SK-N-DZ (cell line): ENCODE results near the gene TREML4.
"Not testable (repeated sequence)": the region's sequence is repeated elsewhere in the genome, so short reads cannot be mapped to it uniquely, and the experiment has no call there.

Source experiments
- DNase-seq: peaks from one replicate; pipeline ENCODE4 v3.0.0-alpha.2; 2015; ENCODE audit warnings: low spot score

TREML4 gene

DNA sequence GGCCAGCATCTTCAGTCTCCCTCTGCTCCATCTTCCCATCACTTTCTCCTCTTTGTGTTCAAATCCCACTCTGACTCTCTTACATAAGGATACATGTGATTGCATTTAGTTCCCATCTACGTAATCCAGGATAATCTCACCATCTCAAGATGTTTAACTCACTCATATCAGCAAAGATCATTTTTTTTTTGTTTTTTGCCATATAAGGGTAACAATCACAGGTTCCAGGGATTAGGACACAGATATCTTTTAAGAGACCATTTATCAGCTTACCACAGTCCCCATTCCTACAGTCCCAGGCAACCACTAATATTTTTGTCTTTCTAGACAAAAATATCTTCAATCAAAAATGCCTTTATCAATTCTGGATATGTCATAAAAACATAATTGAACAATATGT is 24.0 kb upstream of the TREML4 start:
- DNase-seq = no peak

DNA sequence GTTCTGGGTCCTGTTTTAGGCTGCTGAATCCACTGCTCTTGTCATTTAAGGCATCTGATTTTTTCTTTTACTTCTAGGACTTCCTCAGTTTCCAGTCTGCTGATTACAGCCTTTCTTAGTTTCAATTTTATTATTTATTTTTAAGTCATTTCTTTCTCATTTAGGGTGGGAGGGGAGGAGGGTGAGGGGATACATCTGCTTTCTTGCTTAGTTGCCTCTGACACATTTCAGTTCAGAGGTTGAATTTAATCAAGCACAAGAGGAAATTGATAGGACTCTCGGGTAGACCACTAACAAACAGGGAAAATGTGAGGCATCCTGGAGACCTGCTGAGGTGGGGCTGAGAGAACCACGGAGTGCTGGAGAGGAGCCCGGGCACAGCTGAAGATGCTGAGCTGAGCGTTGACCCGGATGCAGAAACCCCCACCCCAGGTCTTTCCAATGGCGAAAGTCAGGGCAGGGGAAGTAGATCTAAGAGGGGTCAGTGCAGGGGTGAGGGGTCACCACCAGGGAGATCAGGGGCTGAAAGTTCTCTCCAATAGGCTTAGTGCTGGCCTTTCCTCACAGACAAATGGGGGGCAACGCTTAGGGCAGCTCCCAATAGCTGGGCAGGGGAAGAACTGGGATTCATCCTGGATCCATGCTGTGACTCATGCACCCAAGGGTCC is 19.6 kb upstream of the TREML4 start:
- no peak for DNase-seq

- no peak for DNase-seq
Observed at GRCh38 chr6:41209547-41210320, 18.4 kb upstream of the TREML4 start.

DNA sequence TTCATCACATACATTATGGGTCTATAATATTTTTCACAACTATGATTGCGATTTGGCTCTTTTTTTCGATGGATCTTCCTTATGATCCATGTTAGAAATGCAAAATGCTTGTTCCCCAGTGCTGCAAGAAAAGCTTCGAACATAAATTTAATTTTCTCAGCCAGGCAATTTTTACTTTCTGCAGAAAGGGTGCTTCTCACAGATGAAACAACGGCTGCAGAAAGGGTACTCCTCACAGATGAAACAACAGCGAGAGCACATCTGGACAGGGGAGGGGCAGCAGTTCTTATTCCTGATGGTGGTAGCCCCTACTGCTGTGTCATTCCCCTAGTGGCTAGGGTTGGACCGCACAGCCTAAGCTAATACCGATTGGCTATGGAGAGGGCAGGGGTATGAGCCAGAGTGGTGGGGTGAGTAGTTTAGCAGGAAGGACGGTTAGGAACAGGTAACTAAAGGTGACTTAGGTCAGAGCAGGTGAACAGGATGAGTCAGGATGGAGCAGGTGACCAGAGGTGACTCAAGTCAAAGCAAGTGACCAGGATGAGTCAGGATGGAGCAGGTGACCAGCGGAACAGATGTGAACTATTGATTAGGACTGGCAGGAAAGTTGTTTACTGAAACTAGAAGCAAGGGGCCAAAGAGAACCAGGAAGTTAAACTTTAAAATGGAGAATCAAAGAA is 13.4 kb upstream of the TREML4 start:
- DNase-seq = no peak

GRCh38 chr6:41215777-41216176 is 12.4 kb upstream of the TREML4 start:
- no peak for DNase-seq

DNA sequence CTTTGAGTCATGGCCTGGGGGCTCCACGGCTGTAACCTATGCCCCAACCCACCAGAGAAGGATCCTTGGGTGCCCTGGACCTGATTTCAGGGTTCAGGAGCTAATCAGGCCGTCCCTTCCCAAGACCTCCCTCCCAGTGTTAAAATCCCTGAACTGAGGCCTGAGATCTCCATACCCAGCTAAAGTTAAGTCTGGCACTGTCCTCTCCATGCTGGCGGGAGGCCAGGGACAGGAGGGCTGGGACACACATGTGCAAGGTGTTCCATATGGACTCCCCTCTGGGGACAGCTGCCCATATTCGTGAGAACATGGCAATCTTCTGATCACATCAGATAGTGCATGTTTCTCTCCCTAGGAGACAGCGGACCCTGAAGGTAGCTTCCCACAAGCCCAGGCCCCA is 11.5 kb upstream of the TREML4 start:
- no peak for DNase-seq

DNA sequence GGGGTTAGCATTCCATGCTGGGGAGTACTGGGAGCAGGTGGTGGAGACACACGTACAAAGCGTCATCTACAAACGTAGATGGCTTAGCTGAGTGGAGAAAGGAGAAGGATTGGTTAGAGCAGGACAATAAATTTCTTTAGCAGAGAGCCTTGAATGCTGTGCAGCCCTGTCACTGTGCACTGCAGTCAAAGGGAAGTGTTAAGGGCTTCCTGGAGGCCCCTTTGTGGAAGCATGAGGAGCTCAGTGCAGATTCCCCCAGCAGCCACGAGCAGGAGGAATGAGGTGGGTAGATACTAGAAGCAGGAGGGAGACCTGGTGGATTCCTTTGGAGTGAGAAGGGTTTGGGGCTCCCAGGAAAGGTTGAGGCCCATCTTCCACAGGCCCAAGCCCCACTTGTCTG is 6.1 kb upstream of the TREML4 start:
- DNase-seq = no peak

- no peak for DNase-seq
Observed at GRCh38 chr6:41222513-41222912, 5.6 kb upstream of the TREML4 start.

- DNase-seq = no peak
Observed at GRCh38 chr6:41224800-41225199, 3.3 kb upstream of the TREML4 start.

DNA sequence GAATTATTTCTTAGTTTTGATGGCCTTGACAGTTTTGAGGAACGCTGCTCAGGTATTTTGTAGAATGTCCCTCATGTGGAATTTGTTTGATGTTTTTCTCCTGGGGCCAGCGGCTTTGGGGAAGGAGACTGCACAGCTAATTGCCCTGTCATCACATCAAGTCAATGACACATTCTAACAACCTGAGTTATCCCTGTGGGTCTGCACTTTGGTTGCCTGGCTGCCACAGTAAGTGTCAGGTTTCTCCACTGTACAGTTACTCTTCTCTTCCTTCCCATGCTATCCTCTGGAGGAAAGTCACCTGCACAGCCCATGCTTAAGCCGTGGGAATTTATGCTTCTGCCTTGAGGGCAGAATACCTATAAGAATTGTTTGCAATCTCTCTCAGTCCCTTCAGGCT is 1.4 kb upstream of the TREML4 start:
- no peak for DNase-seq

DNA sequence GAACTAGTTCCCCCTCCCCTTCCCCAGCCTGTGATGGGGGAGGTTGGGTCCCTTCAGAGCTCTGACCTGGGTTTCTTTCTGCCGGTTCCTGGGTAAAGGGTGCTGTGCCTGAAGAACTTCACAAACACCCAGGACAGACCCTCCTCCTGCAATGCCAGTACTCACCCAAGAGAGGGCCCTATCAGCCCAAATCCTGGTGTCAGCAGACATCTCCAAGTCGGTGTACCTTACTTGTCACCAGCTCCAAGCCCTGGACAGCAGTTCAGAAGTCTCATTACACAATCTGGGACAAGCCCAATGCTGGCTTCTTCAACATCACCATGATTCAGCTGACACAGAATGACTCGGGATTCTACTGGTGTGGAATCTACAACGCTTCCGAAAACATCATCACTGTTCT is 467 bp downstream of the TREML4 start:
- no peak for DNase-seq

GRCh38 chr6:41229721-41230120 is 1.6 kb downstream of the TREML4 start:
- no peak for DNase-seq

- no peak for DNase-seq
Observed at GRCh38 chr6:41231246-41231645, 3.1 kb downstream of the TREML4 start.

DNA sequence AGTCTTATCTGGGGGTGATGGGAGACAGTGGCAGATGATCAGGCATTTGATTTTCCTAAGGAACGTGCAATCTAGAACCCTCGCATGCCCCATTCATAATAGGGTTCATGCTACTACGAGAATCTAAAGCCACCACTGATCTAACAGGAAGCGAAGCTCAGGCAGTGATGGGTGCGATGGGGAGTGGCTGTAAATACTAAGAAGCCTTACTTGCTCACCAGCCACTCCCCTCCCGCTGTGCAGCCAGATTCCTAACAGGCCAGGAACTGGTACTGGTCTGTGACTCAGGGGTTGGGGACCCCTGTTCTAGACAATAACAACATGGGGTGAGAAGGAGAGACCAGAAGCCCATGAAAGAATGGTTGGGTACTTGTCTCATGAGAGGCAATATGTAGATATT is 4.5 kb downstream of the TREML4 start:
- no peak for DNase-seq

- no peak for DNase-seq
Observed at GRCh38 chr6:41236276-41236675, 8.1 kb downstream of the TREML4 start.

DNA sequence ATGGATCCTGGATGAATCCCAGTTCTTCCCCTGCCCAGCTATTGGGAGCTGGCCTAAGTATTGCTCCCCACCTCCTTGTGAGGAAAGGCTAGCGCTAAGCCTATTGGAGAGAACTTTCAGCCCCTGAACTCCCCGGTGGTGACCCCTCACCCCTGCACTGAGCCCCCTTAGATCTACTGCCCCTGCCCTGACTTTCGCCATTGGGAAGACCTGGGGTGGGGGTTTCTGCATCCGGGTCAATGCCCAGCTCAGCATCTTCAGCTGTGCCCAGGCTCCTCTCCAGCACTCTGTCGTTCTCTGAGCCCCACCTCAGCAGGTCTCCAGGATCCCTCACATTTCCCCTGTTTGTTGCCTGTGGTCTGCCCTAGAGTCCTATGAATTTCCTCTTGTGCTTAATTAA is 9.0 kb downstream of the TREML4 start:
- no peak for DNase-seq

DNA sequence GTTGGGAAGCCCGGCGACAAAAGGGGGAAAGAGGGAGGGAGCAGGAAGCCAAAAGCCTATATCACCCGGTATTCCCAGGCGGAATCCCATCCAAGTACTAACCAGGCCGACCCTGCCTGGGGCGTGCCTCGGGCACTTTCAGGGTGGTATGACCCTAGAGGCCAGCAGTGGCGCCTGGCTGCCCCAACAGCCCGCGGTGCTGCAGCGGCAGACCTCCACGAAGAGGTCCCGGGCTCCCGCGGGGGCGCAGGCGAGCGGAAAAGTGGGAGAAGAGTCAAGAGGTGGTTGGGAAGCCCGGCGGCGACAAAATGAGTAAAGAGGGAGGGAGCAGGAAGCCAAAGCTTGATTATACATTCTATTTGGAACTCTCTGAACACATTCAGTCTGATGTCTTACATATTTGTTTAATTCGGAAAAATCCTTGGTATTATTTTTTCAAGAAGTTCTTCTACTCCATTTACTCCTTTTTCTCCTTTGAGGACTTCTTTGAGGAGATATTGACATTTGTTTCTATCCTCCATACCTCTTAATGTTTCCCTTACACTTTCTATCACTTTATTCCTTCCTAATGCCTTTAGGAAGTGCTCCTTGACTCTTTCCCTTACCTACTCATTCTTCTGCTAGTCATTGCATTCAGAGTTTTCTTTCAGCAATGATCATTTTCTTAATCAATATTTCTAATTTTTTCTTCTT is 11.5 kb downstream of the TREML4 start:
- no peak for DNase-seq

DNA sequence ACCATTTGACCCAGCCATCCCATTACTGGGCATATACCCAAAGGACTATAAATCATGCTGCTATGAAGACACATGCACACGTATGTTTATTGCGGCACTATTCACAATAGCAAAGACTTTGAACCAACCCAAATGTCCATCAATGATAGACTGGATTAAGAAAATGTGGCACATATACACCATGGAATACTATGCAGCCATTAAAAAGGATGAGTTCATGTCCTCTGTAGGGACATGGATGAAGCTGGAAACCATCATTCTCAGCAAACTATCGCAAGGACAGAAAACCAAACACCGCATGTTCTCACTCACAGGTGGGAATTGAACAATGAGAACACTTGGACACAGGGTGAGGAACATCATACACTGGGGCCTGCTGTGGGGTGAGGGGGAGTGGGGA is 18.4 kb downstream of the TREML4 start:
- DNase-seq = not testable (repeated sequence)

DNA sequence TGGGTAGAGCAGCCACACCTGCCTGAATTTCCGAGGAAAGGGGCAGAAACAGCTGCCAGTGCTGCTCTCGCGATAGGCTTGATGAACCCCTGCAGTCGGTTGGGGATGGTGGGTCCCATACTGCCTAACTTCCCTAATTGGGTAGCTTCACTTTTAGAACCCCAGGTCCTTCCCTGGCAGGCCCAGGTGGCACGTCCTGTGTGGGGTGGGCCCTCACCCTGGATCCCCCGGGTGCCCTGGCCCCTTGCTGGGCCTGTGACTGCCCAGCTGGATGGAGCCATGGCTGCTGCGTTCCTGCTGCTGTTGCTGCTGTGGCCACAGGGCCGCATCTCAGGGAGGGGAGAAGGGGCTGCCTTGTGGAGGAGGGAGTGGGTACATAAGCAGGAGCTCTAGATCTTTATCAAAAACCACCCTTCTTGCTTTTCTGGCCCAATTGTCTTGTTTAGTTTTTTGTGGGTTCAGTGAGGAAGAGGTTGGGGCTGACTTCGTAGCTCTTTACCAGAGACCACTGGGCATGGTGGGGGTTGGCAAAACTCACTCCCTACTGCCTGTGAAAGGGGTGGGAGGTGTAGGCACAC is 19.2 kb downstream of the TREML4 start:
- DNase-seq = no peak

DNA sequence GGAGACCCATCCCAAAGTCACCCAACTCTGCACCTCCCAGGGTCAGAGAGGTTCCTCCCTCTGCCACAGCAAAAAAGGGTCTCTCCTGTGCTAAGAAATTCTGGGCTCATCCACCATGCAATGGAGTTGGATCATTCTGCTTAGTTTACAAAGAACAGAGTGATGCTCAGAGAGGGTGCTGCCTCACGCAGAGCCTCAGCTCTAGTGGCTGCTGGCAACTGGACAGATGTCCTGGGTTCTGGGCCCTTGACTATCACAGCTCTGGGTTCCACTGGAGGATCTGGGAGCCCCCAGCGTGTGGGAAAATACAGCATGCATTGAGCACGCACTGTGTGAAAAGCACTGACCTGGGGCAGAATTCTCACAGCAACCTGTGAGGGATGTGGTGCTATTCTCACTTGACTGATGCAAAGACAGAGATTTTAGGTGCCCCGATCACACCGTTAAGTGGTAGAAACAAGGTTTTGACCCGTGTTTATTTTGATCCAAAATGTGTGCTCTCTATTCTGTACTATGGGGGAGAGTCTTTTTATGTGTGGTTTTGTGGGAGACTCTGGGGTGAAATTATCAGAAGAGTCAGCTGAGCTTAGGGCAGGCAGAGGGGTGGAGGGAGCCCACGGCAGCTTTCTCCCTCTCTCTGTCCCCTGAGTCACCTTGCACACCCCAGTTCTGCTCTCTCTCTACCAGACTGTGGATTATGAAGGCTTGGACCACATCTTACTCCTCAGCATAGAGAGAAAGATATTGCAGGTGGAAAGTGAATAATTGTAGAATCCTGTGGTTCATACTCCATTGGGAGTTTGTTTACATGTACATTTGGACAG is 19.9 kb downstream of the TREML4 start:
- DNase-seq = no peak
